ENCODE results near the gene FAM163B. TPM values are rescaled to one million over a fixed set of nuclear protein-coding genes. Genes with fewer than 3 reads are reported as not detected.
A peak's percentile ranks its signal among the peaks of the same experiment; 100 is the strongest.

FAM163B gene
- total and polyA plus RNA-seq, 8 donors = 0.23 to 2.7 (median 1.7) TPM; not detected in 1

- Histone ChIP-seq H3K27me3 (peaks cover 28 to 99% of the 10 kb centered on the region in 2 donors), H3K36me3 (no peaks in the 10 kb centered on the region), H3K9me3 (no peaks in the 10 kb centered on the region), H3K4me1 (no peaks in the 10 kb centered on the region), H3K27ac (no peak overlapping the region), H3K4me3 (no peak overlapping the region)
- intact Hi-C loops (cut with DNase I) = no loop called here
- DNase-seq (peak in 1 of 4 donors; percentile 65), ATAC-seq (no peak)
- TF ChIP-seq CTCF (IDR thresholded peaks at IDR 0.05) = no peak
Measured at GRCh38 chr9:133612816-133613215, 3.6 kb upstream of the FAM163B start.

GRCh38 chr9:133612051-133612450 is 2.9 kb upstream of the FAM163B start:
- ATAC-seq (no peak), DNase-seq (peak in 1 of 4 donors; percentile 6)
- no peaks in the 10 kb centered on the region for H3K36me3 ChIP-seq
- H3K4me3 ChIP-seq = no peak overlapping the region
- intact Hi-C loops (cut with DNase I) = no loop called here
- no peaks in the 10 kb centered on the region for H3K4me1 ChIP-seq
- TF ChIP-seq CTCF (IDR thresholded peaks at IDR 0.05) = no peak
- peaks cover 30 to 99% of the 10 kb centered on the region in 2 donors for H3K27me3 ChIP-seq
- H3K27ac ChIP-seq = no peak overlapping the region
- H3K9me3 ChIP-seq = no peaks in the 10 kb centered on the region

- Histone ChIP-seq H3K27ac (no peak overlapping the region), H3K4me3 (no peak overlapping the region), H3K4me1 (no peaks in the 10 kb centered on the region), H3K36me3 (no peaks in the 10 kb centered on the region), H3K9me3 (no peaks in the 10 kb centered on the region), H3K27me3 (peaks cover 30 to 99% of the 10 kb centered on the region in 2 donors)
- TF ChIP-seq CTCF (IDR thresholded peaks at IDR 0.05) = no peak
- DNase-seq = no peak
- no peak for ATAC-seq
- intact Hi-C loops (cut with DNase I) = no loop called here
Measured at GRCh38 chr9:133610845-133611244, 1.7 kb upstream of the FAM163B start.

GRCh38 chr9:133608889-133609288 is 300 bp downstream of the FAM163B start:
- Histone ChIP-seq H3K4me1 (no peaks in the 10 kb centered on the region), H3K27me3 (peaks cover 24 to 99% of the 10 kb centered on the region in 2 donors), H3K27ac (no peak overlapping the region), H3K9me3 (no peaks in the 10 kb centered on the region), H3K36me3 (no peaks in the 10 kb centered on the region), H3K4me3 (no peak overlapping the region)
- intact Hi-C loops (cut with DNase I) = no loop called here
- no peak for ATAC-seq
- no peak for TF ChIP-seq CTCF (IDR thresholded peaks at IDR 0.05)
- DNase-seq = peak in 1 of 4 donors; percentile 65

GRCh38 chr9:133608382-133608781 is 807 bp downstream of the FAM163B start:
- DNase-seq = peak in 1 of 4 donors; percentile 10
- Histone ChIP-seq H3K4me3 (no peak overlapping the region), H3K4me1 (no peaks in the 10 kb centered on the region), H3K27ac (no peak overlapping the region), H3K27me3 (peaks cover 24 to 99% of the 10 kb centered on the region in 2 donors), H3K9me3 (no peaks in the 10 kb centered on the region), H3K36me3 (no peaks in the 10 kb centered on the region)
- no peak for ATAC-seq
- no peak for TF ChIP-seq CTCF (IDR thresholded peaks at IDR 0.05)
- intact Hi-C loops (cut with DNase I) = no loop called here

Data from left lung (tissue), 10 donors.